Measurements from ENCODE around the gene SLC50A1.

SLC50A1 gene

GRCh38 chr1:155106862-155107261 lies 28.8 kb upstream of the SLC50A1 start:
- H3K4me3 ChIP-seq (ENCODE audit: low read length): no peak overlapping the region
- TF ChIP-seq CTCF (IDR thresholded peaks at IDR 0.05; ENCODE audit: insufficient read depth, low read depth, low read length, missing control alignments): no peak
- no peak for DNase-seq (ENCODE audit: low read depth)

- no peak for TF ChIP-seq CTCF (IDR thresholded peaks at IDR 0.05; ENCODE audit: insufficient read depth, low read depth, low read length, missing control alignments)
- DNase-seq (ENCODE audit: low read depth): no peak
- no peak overlapping the region for H3K4me3 ChIP-seq (ENCODE audit: low read length)
Measured at GRCh38 chr1:155107309-155108264, 28.1 kb upstream of the SLC50A1 start.

DNA sequence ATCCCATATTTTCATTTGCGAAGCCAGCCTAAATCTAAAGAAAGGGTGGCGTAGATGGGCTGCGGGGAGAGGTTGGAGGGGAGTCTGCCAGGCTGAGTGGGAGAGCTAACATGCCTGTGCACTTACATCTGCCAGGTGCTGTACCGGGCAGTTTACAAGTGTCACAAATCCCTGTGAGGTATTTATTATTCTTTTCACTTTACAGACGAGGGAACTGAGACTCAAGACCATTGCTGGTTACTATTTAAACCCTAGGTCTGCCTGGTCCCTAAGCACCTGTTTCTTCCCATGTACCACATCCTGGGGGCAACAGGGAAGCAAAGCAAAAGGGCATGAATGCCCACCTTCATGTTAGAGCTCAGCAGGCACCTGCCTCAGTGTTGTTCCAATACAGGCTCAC lies 27.4 kb upstream of the SLC50A1 start:
- H3K4me3 ChIP-seq (ENCODE audit: low read length): no peak overlapping the region
- no peak for DNase-seq (ENCODE audit: low read depth)
- TF ChIP-seq CTCF (IDR thresholded peaks at IDR 0.05; ENCODE audit: insufficient read depth, low read depth, low read length, missing control alignments): no peak

GRCh38 chr1:155110381-155110780 lies 25.3 kb upstream of the SLC50A1 start:
- no peak for DNase-seq (ENCODE audit: low read depth)
- no peak for TF ChIP-seq CTCF (IDR thresholded peaks at IDR 0.05; ENCODE audit: insufficient read depth, low read depth, low read length, missing control alignments)
- H3K4me3 ChIP-seq (ENCODE audit: low read length): no peak overlapping the region

DNA sequence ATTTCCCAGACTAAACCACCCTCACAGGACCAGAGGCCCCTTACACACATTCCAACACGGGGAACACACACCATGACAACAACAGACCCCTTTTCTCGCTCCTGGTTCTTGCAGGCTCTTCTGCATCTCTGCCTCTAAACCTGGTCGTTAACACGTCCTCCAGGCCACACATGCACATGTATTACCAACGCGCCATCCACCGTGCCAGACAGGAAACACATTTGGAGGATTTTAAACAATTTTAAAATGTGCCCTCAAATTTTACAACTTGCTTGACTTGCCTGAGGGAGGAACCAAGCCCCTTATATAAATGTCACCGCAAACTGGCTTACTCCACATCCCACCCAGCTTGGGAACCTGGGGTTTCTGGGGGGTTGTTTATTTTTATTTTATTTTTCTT lies 24.8 kb upstream of the SLC50A1 start:
- H3K4me3 ChIP-seq (ENCODE audit: low read length): no peak overlapping the region
- no peak for DNase-seq (ENCODE audit: low read depth)
- no peak for TF ChIP-seq CTCF (IDR thresholded peaks at IDR 0.05; ENCODE audit: insufficient read depth, low read depth, low read length, missing control alignments)

DNA sequence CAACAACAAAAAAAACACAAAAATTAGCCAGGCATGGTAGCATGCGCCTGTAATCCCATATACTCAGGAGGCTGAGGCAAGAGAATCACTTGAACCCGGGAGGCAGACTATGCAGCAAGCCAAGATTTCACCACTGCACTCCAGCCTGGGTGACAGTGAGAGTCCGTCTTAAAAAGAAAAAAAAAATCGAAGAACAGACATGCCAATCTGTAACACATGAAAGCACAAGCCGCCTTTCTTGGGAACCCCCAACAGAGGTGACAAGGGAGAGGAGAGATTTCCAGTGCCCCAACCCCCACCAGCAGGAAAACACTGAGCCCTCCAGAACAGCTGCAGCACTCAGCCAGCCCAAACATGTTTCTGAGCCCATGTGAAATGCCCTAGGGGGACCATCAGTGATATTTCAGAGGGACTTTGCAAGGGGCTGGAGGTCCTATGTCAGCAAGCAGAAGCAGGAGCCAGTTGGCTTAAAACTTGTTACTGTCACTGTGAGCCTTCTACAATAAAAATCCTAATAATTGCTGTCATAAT lies 22.1 kb upstream of the SLC50A1 start:
- H3K4me3 ChIP-seq (ENCODE audit: low read length): no peak overlapping the region
- TF ChIP-seq CTCF (IDR thresholded peaks at IDR 0.05; ENCODE audit: insufficient read depth, low read depth, low read length, missing control alignments): no peak
- DNase-seq (ENCODE audit: low read depth): no peak

All from epithelial cell of esophagus (primary cell).